ENCODE results near the gene ACYP2.
A peak's percentile ranks its signal among the peaks of the same experiment; 100 is the strongest.

The ACYP2 gene

GRCh38 chr2:54161660-54162424, 46.4 kb downstream of the ACYP2 start:
- Histone ChIP-seq H3K27me3 (ENCODE audit: insufficient read depth, low read depth, severe bottlenecking) (no peaks in the 10 kb centered on the region), H3K9me3 (ENCODE audit: severe bottlenecking) (no peaks in the 10 kb centered on the region), H3K36me3 (no peaks in the 10 kb centered on the region), H3K4me3 (ENCODE audit: low read depth, low read length) (no peak overlapping the region), H3K27ac (no peak overlapping the region)
- no peak for DNase-seq
- TF ChIP-seq, protein P1, sequence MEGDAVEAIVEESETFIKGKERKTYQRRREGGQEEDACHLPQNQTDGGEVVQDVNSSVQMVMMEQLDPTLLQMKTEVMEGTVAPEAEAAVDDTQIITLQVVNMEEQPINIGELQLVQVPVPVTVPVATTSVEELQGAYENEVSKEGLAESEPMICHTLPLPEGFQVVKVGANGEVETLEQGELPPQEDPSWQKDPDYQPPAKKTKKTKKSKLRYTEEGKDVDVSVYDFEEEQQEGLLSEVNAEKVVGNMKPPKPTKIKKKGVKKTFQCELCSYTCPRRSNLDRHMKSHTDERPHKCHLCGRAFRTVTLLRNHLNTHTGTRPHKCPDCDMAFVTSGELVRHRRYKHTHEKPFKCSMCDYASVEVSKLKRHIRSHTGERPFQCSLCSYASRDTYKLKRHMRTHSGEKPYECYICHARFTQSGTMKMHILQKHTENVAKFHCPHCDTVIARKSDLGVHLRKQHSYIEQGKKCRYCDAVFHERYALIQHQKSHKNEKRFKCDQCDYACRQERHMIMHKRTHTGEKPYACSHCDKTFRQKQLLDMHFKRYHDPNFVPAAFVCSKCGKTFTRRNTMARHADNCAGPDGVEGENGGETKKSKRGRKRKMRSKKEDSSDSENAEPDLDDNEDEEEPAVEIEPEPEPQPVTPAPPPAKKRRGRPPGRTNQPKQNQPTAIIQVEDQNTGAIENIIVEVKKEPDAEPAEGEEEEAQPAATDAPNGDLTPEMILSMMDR (IDR thresholded peaks at IDR 0.05; ENCODE audit: low read depth, low read length), result no peak

- TF ChIP-seq, protein P1 (IDR thresholded peaks at IDR 0.05; ENCODE audit: low read depth, low read length), result no peak
- H3K27ac ChIP-seq, result no peak overlapping the region
- no peak for DNase-seq
- H3K27me3 ChIP-seq (ENCODE audit: insufficient read depth, low read depth, severe bottlenecking), result no peaks in the 10 kb centered on the region
- no peak overlapping the region for H3K4me3 ChIP-seq (ENCODE audit: low read depth, low read length)
- no peaks in the 10 kb centered on the region for H3K36me3 ChIP-seq
- H3K9me3 ChIP-seq (ENCODE audit: severe bottlenecking), result no peaks in the 10 kb centered on the region
Measured at GRCh38 chr2:54164106-54164505, 48.7 kb downstream of the ACYP2 start.

GRCh38 chr2:54166121-54166773, 50.8 kb downstream of the ACYP2 start:
- H3K27ac ChIP-seq, result no peak overlapping the region
- no peaks in the 10 kb centered on the region for H3K9me3 ChIP-seq (ENCODE audit: severe bottlenecking)
- H3K27me3 ChIP-seq (ENCODE audit: insufficient read depth, low read depth, severe bottlenecking), result no peaks in the 10 kb centered on the region
- TF ChIP-seq, protein P1 (IDR thresholded peaks at IDR 0.05; ENCODE audit: low read depth, low read length), result no peak
- no peaks in the 10 kb centered on the region for H3K36me3 ChIP-seq
- DNase-seq, result no peak
- H3K4me3 ChIP-seq (ENCODE audit: low read depth, low read length), result no peak overlapping the region

DNA sequence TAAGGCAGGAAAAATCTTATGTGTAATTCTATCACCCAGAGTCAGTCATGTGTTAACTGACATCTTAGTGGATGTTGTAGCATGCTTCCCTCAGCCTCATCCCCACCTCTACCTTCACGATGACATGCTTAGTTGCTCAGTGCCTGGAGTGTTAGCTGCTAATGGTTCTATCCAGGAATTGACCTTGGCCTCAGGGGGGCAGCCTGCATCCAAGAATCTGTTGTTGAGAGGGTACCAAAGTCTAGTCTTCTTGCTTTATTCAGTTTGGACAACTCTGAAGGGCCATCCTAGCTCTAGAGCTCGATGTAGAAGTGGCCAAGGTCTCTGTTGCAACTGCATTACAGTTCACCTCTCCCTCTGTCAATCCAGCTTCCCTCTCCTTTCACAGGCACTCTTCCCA, 61.2 kb downstream of the ACYP2 start:
- Histone ChIP-seq H3K4me3 (ENCODE audit: low read depth, low read length) (no peak overlapping the region), H3K36me3 (no peaks in the 10 kb centered on the region), H3K27me3 (ENCODE audit: insufficient read depth, low read depth, severe bottlenecking) (no peaks in the 10 kb centered on the region), H3K9me3 (ENCODE audit: severe bottlenecking) (no peaks in the 10 kb centered on the region), H3K27ac (no peak overlapping the region)
- TF ChIP-seq, protein P1 (IDR thresholded peaks at IDR 0.05; ENCODE audit: low read depth, low read length), result peak; percentile 81
- DNase-seq, result peak; percentile 78

DNA sequence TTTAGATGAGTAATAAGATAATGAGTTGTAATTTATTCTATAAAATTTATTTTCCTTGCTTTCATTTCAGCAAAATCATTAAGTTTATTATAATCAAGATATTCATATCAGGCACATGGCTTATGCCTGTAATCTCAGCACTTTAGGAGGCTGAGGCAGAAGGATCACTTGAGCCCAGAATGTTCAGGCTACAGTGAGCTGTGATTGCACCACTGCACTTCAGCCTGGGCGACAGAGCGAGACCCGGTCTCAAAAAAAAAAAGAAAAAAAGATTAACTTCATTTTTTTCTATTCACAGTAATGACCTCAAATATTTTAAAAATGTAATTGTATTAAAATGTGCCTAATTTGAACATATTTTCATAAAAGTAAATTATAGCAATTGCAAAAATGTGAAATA, 67.9 kb downstream of the ACYP2 start:
- TF ChIP-seq, protein P1 (IDR thresholded peaks at IDR 0.05; ENCODE audit: low read depth, low read length), result no peak
- DNase-seq, result no peak
- Histone ChIP-seq H3K9me3 (ENCODE audit: severe bottlenecking) (no peaks in the 10 kb centered on the region), H3K27me3 (ENCODE audit: insufficient read depth, low read depth, severe bottlenecking) (no peaks in the 10 kb centered on the region), H3K36me3 (no peaks in the 10 kb centered on the region), H3K27ac (no peak overlapping the region), H3K4me3 (ENCODE audit: low read depth, low read length) (no peak overlapping the region)

Measured in WERI-Rb-1 (cell line).